Measurements from ENCODE around the gene PRPF39. TPM values are rescaled to one million over a fixed set of nuclear protein-coding genes. Genes with fewer than 3 reads are reported as not detected.
A peak's percentile ranks its signal among the peaks of the same experiment; 100 is the strongest.

PRPF39 gene
- polyA plus RNA-seq, 1 experiment, result 26.4 TPM

- H3K36me3 ChIP-seq (ENCODE audit: control insufficient read depth, insufficient read depth, low read length), result peaks cover 6% of the 10 kb centered on the region
- no peaks in the 10 kb centered on the region for H3K27me3 ChIP-seq (ENCODE audit: control insufficient read depth, insufficient read depth, low read length)
- DNase-seq (ENCODE audit: low read depth), result no peak
- no peak for TF ChIP-seq CTCF (IDR thresholded peaks at IDR 0.05; ENCODE audit: insufficient read depth, low read depth, low read length)
- CTCF ChIA-PET, result no interaction called here
- no peak overlapping the region for H3K4me3 ChIP-seq (ENCODE audit: low read depth, low read length)
- POLR2A ChIA-PET, result interaction anchor here (0.7 kb wide), 1 partner anchor 9 kb away, joined by 9 read pairs; no protein-coding TSS in a partner anchor
Observed at GRCh38 chr14:45120096-45120495, 36.2 kb downstream of the PRPF39 start.

DNA sequence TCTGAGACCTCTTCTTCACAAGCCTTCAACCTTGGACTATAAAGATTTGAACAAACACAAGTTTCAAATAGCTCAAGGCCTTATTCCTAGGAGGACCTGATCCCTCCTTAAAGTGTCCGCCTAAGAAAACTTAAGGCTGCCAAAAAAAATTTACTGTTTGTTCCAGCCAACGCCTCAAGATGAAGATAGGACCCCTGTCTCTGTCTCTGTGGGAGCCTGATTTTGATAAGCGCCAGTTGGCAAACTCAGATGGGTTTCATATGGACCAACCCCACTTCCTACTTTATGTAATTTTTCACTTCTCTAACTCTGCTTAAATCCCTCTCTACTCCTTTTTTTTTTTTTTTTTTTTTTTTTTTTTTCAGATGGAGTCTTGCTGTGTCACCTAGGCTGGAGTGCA lies 39.4 kb downstream of the PRPF39 start:
- Histone ChIP-seq H3K4me3 (ENCODE audit: low read depth, low read length) (no peak overlapping the region), H3K36me3 (ENCODE audit: control insufficient read depth, insufficient read depth, low read length) (peaks cover 9% of the 10 kb centered on the region), H3K27me3 (ENCODE audit: control insufficient read depth, insufficient read depth, low read length) (no peaks in the 10 kb centered on the region)
- ChIA-PET CTCF (interaction anchor here (0.9 kb wide), 1 partner anchor 9 kb away, joined by 3 read pairs; no protein-coding TSS in a partner anchor), POLR2A (no interaction called here)
- DNase-seq (ENCODE audit: low read depth), result no peak
- TF ChIP-seq CTCF (IDR thresholded peaks at IDR 0.05; ENCODE audit: insufficient read depth, low read depth, low read length), result no peak

DNA sequence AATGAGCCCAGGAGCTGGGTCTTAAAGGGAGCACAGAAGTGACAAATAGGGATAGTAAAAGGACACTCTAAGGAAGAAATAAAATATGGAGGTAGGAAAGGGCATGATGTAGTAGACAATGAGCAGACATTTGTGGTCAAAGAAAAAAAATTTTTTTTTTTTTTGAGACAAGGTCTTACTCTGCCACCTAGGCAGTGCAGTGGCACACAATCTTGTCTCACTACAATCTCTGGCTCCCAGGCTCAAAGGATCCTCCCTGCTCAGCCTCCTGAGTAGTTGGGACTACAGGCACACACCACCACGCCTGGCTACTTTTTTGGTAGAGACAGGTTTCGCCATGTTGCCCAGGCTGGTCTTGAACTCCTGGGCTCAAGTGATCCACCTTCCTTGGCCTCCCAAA lies 41.8 kb downstream of the PRPF39 start:
- H3K27me3 ChIP-seq (ENCODE audit: control insufficient read depth, insufficient read depth, low read length), result no peaks in the 10 kb centered on the region
- no peak for DNase-seq (ENCODE audit: low read depth)
- H3K36me3 ChIP-seq (ENCODE audit: control insufficient read depth, insufficient read depth, low read length), result peaks cover 8% of the 10 kb centered on the region
- no peak for TF ChIP-seq CTCF (IDR thresholded peaks at IDR 0.05; ENCODE audit: insufficient read depth, low read depth, low read length)
- POLR2A ChIA-PET, result no interaction called here
- no peak overlapping the region for H3K4me3 ChIP-seq (ENCODE audit: low read depth, low read length)
- CTCF ChIA-PET, result interaction anchor here (1.0 kb wide), 1 partner anchor 10 kb away, joined by 4 read pairs; no protein-coding TSS in a partner anchor

DNA sequence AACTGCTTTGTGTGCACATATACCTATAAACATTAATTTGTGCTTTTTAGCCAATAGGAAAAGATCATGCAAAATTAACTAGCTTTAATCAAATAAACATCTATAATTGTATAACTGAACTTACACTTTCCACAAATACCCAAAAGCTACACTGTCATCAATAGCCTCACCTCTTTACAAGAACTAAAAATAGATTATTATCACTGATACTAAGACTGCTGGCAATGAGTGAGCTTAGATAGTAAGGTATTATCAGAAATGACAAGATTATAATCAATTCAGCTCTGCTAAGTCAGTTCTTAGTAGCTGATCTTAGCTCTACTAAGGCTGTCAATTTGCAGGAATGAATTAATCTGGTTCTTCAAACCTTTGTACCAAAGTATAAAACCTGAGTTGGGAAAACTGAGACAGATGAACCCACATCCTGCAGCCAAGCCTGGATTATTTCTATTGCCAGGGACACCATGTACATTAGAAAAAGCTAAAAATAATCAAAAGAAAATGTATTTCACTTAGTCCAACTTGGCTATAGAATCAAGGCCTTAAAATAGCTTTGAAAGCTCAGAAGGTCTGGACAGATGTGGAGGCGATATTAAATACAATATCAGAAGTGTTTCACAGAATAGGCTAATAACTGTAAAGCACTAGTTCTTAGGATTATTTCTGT lies 45.2 kb downstream of the PRPF39 start:
- TF ChIP-seq CTCF (IDR thresholded peaks at IDR 0.05; ENCODE audit: insufficient read depth, low read depth, low read length), result no peak
- CTCF ChIA-PET, result no interaction called here
- H3K27me3 ChIP-seq (ENCODE audit: control insufficient read depth, insufficient read depth, low read length), result no peaks in the 10 kb centered on the region
- DNase-seq (ENCODE audit: low read depth), result no peak
- no peak overlapping the region for H3K4me3 ChIP-seq (ENCODE audit: low read depth, low read length)
- H3K36me3 ChIP-seq (ENCODE audit: control insufficient read depth, insufficient read depth, low read length), result peaks cover 6% of the 10 kb centered on the region
- POLR2A ChIA-PET, result interaction anchor here (0.6 kb wide), 1 partner anchor 9 kb away, joined by 9 read pairs; no protein-coding TSS in a partner anchor

DNA sequence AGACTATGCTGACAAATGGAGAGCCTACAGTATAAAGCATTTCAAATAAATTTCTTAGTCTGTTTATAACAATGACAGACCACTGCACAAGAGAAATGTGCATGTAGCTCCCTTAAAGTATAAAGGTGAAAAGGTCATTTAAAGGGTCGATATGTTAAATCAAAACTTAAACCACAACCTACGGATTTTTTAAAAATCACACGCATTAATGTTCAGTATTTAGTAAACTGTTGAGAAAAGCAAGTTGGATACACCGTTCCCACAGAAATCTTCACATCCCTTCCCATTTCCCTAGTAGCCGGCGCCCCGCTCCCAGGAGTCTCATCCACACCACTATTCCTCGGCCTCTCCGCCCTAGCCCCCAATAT lies 49.8 kb downstream of the PRPF39 start:
- no peaks in the 10 kb centered on the region for H3K27me3 ChIP-seq (ENCODE audit: control insufficient read depth, insufficient read depth, low read length)
- POLR2A ChIA-PET, result interaction anchor here (0.6 kb wide), 1 partner anchor 172 kb away, joined by 3 read pairs; the partner anchor contains the start of gene KLHL28
- no peak for DNase-seq (ENCODE audit: low read depth)

More for the DNA sequence above, 49.8 kb downstream of the PRPF39 start:
- CTCF ChIA-PET, result no interaction called here
- TF ChIP-seq CTCF (IDR thresholded peaks at IDR 0.05; ENCODE audit: insufficient read depth, low read depth, low read length), result no peak
- no peaks in the 10 kb centered on the region for H3K36me3 ChIP-seq (ENCODE audit: control insufficient read depth, insufficient read depth, low read length)
- H3K4me3 ChIP-seq (ENCODE audit: low read depth, low read length), result peak overlapping the region; percentile 59
